Right atrium auricular region (tissue), 2 donors: Measurements from ENCODE around the gene PCDH9. TPM values are rescaled to one million over a fixed set of nuclear protein-coding genes. Genes with fewer than 3 reads are reported as not detected.
"Not testable (repeated sequence)": the region's sequence is repeated elsewhere in the genome, so short reads cannot be mapped to it uniquely, and the experiment has no call there.

Source experiments
- DNase-seq: peaks from one replicate; pipeline ENCODE4 v3.0.0-alpha.2; 2019; ENCODE audit warnings: low spot score
- H3K27ac ChIP-seq, 2 donors: fragments of 200-600 bp; sonication (generic); 1 replicate in 1 of 2; 2 replicates in 1 of 2; pipeline ENCODE4 v1.5.1; 2016 to 2019
- H3K27me3 ChIP-seq, 2 donors: fragments of 200-600 bp; sonication (generic); one replicate each; pipeline versions ENCODE4 v1.5.1 to v1.6.0; 2017 to 2019
- H3K36me3 ChIP-seq: fragments of 200-600 bp; sonication (generic); one replicate; pipeline ENCODE4 v1.5.1; 2016
- H3K4me1 ChIP-seq, 2 donors: fragments of 200-600 bp; sonication (generic); one replicate each; pipeline versions ENCODE4 v1.5.1 to v1.6.0; 2017 to 2019
- H3K4me3 ChIP-seq, 2 donors: fragments of 200-600 bp; sonication (generic); 1 replicate in 1 of 2; 2 replicates in 1 of 2; pipeline ENCODE4 v1.5.1; 2017 to 2019; ENCODE audit warnings: mild to moderate bottlenecking in 1 of 2, moderate library complexity in 1 of 2
- H3K9me3 ChIP-seq, 2 donors: fragments of 200-600 bp; sonication (generic); one replicate each; pipeline ENCODE4 v1.5.1; 2019
- total RNA-seq, 2 donors: library from RNA; depleted of rRNA; stranded (reverse); fragments of >200 nt; gene quantifications; one replicate each; pipeline ENCODE4 v1.1.0, GENCODE V29; 2016
- TF ChIP-seq, protein P1 (sequence below), 2 donors: fragments of 200-600 bp; sonication (generic); IDR thresholded peaks; one replicate each; pipeline ENCODE4 v1.5.1; 2019; ENCODE audit warnings: antibody characterized with exemption in 2 of 2

Gene PCDH9
- total RNA-seq, 2 donors from 2014 or later: 19.4 to 28.7 TPM

DNA sequence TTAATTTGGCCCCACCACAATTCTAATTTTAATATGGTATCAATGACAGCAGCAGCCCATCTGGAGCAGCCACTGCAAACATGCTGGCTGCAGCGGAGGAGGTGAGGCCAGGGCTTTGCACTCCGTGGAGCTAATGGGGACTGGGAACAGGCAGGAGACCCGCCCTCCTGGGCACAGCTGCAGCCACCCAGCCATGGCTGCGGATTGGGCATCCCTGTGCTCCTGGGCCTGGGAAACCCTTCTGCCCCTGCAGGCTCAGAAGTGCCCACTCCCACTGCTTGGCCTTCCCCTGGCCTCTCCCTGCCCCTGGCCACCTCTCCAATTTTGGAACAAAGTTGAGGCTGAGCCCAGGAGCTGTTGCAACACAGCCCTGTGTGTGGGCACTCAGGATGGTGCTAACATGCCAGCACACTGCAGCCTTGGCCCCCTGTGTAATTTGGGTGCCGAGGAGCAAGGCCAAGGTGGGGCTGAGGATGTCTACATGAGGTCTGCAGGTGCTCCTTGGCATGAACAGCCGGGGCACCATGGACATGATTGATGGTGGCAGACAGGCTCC, 123.6 kb downstream of the PCDH9 start:
- Histone ChIP-seq H3K4me1 (peaks cover 0 to 5% of the 10 kb centered on the region in 2 donors), H3K36me3 (no peaks in the 10 kb centered on the region), H3K27me3 (no peaks in the 10 kb centered on the region), H3K4me3 (no peak overlapping the region), H3K9me3 (no peaks in the 10 kb centered on the region), H3K27ac (no peak overlapping the region)
- TF ChIP-seq, protein P1, sequence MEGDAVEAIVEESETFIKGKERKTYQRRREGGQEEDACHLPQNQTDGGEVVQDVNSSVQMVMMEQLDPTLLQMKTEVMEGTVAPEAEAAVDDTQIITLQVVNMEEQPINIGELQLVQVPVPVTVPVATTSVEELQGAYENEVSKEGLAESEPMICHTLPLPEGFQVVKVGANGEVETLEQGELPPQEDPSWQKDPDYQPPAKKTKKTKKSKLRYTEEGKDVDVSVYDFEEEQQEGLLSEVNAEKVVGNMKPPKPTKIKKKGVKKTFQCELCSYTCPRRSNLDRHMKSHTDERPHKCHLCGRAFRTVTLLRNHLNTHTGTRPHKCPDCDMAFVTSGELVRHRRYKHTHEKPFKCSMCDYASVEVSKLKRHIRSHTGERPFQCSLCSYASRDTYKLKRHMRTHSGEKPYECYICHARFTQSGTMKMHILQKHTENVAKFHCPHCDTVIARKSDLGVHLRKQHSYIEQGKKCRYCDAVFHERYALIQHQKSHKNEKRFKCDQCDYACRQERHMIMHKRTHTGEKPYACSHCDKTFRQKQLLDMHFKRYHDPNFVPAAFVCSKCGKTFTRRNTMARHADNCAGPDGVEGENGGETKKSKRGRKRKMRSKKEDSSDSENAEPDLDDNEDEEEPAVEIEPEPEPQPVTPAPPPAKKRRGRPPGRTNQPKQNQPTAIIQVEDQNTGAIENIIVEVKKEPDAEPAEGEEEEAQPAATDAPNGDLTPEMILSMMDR (IDR thresholded peaks at IDR 0.05): no peak
- DNase-seq: no peak

DNA sequence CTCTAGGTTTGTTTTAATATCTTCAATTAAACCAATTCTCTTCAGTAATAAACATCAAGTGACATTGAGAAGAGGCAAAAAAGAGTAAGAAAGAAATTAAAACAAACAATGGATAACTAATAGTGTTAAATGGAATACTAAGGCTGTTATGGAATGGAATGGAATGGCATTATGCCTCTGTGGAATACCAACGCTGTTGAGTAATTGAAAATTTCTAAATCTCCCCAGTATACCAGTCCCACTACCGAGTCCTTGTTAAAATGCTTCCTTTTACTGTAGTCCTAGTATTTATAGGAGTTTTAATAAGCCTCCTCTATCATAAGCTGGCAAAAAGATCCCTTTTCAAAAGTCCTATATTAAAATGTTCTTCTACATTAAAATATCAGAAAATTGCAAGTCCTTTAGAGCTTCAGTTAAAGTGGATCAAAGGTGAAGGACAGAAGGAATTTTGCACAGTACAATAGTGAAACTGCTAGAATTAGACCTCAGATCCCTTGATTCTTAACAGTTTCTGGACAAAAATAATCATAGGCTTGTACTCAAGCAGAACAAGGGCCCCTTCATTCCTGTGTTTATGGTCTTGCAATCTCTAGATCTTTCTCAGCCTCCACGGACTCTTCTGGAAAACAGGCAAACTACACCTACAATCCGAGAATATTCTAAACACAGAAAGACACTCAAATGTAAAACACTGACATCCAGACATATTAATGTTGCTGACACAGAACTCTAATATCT, 128.2 kb downstream of the PCDH9 start:
- Histone ChIP-seq H3K36me3 (no peaks in the 10 kb centered on the region), H3K4me1 (peaks cover 0 to 17% of the 10 kb centered on the region in 2 donors), H3K27ac (peak overlapping the region; percentile 1 to 44), H3K4me3 (no peak overlapping the region), H3K9me3 (no peaks in the 10 kb centered on the region), H3K27me3 (no peaks in the 10 kb centered on the region)
- TF ChIP-seq, protein P1 (IDR thresholded peaks at IDR 0.05): no peak
- DNase-seq: no peak

GRCh38 chr13:67100730-67101129, 129.4 kb downstream of the PCDH9 start:
- H3K36me3 ChIP-seq: no peaks in the 10 kb centered on the region
- no peaks in the 10 kb centered on the region for H3K9me3 ChIP-seq
- H3K27ac ChIP-seq: no peak overlapping the region
- H3K27me3 ChIP-seq: no peaks in the 10 kb centered on the region
- TF ChIP-seq, protein P1 (IDR thresholded peaks at IDR 0.05): no peak
- DNase-seq: no peak
- H3K4me1 ChIP-seq: peaks cover 0 to 21% of the 10 kb centered on the region in 2 donors
- H3K4me3 ChIP-seq: no peak overlapping the region

DNA sequence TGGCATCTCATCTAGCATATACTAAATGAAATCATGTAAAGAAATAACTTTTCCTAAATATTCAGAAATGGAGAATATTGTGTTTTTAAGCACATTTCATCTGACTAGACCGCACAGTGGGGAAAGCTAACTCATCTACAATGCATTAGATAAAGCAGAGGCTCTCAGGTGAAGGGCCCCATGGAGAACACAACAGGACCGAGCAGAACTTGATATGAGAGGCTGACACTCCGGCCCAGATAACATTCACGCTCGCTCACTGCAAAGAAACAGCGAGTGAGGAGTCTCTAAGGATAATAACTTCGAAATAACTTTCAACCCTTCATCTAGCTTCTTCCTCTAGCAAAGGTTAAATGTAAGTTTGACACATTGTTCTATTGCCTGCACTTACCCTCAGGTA, 130.6 kb downstream of the PCDH9 start:
- Histone ChIP-seq H3K27ac (peak overlapping the region in 1 of 2 donors; percentile 27), H3K36me3 (no peaks in the 10 kb centered on the region), H3K4me1 (peaks cover 0 to 22% of the 10 kb centered on the region in 2 donors), H3K27me3 (no peaks in the 10 kb centered on the region), H3K4me3 (no peak overlapping the region), H3K9me3 (no peaks in the 10 kb centered on the region)
- TF ChIP-seq, protein P1 (IDR thresholded peaks at IDR 0.05): no peak
- no peak for DNase-seq

- DNase-seq: no peak
- no peaks in the 10 kb centered on the region for H3K9me3 ChIP-seq
- no peaks in the 10 kb centered on the region for H3K36me3 ChIP-seq
- H3K4me1 ChIP-seq: peaks cover 0 to 22% of the 10 kb centered on the region in 2 donors
- TF ChIP-seq, protein P1 (IDR thresholded peaks at IDR 0.05): no peak
- H3K27me3 ChIP-seq: no peaks in the 10 kb centered on the region
- H3K4me3 ChIP-seq: no peak overlapping the region
- H3K27ac ChIP-seq: no peak overlapping the region
Observed at GRCh38 chr13:67097892-67098452, 132.2 kb downstream of the PCDH9 start.

DNA sequence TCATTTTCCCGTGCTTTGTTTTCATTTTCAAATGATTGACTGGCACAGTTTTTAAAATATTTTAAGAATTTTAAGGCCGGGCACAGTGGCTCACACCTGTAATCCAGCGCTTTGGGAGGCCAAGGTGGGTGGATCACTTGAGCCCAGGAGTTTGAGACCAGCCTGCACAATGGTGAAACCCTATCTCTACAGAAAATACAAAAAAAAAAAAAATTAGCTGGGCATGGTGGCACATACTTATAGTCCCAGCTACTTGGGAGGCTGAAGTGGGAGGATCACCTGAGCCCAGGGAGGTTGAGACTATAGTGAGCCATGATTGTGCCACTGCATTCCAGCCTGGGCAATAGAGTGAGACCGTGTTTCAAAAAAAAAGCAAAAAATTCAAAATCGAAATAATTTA, 133.2 kb downstream of the PCDH9 start:
- H3K27ac ChIP-seq, H3K27me3 ChIP-seq, H3K4me3 ChIP-seq, H3K36me3 ChIP-seq, H3K9me3 ChIP-seq, DNase-seq: not testable (repeated sequence)
- H3K4me1 ChIP-seq: peaks cover 0 to 20% of the 10 kb centered on the region in 2 donors
